NAMALWA (cell line): ENCODE measurements around the gene LFNG.

Experiments
- DNase-seq: peaks from one replicate; pipeline ENCODE4 v3.0.0-alpha.2; 2015; ENCODE audit warnings: low spot score

The LFNG gene

DNA sequence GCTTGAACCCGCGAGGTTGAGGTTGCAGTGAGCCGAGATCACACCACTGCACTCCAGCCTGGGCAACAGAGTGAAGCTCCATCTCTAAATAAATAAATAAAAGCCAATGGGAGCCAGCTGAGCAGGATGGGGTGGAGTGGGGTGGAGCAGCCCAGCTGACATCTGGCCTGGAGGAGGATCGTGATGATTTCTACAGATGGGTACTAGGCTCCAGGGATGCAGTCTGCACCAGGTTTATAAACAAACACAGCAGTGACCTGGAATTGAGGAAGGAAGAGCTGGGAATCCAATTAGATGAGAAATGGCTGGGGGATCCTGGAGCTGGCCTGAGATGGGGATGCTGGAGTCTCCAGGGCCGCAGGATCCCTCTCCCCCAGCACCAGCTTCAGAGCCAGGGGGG is 36.1 kb upstream of the LFNG start:
- DNase-seq = no peak

DNA sequence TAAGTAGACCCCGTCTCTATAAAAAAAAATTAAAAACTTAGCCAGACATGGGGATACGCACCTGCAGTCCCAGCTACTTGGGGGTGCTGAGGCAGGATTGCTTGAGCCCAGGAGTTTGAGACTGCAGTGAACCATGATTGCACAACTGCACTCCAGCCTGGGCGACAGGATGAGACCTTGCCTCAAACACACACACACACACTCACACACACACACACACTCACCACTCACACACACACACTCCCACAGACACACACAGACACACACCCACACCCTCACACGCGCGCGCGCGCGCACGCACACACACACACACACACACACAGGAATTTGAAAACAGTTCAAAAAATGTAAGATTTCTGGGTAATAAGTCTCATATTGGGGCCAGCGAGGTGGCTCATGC is 34.7 kb upstream of the LFNG start:
- DNase-seq = no peak

DNA sequence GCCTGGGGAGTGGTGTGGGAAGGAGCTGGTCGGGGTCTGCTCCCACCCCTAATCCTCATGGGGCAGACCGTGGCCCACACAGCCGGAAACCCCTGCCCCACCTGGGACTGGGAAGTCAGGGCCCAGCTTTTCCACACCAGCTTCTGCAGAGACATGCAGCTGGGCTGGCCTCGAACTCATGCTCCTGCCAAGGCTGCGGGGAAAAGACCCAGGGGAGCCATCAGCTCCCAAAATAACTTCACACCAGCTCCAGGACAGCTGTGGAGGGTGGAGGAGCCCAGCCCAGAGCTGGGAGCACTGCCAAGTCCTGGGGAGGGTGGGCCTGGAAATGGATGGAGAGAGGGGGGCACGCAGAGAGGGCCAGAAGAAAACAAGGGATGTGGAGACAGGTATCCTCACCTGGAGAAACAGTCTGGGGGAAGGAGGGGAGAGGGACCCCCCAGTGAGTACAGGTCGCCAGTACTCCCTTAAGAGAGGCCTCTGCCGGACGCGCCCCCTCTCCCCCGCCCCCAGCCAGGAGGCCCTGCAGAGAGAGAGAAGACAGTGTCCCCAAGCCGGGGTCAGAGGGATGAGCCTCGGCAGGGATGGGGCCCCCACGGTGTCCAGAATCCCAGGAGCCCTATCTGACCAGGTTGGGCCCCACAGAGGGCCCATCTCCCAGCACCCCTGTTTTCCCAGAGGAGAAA is 31.8 kb upstream of the LFNG start:
- no peak for DNase-seq

DNA sequence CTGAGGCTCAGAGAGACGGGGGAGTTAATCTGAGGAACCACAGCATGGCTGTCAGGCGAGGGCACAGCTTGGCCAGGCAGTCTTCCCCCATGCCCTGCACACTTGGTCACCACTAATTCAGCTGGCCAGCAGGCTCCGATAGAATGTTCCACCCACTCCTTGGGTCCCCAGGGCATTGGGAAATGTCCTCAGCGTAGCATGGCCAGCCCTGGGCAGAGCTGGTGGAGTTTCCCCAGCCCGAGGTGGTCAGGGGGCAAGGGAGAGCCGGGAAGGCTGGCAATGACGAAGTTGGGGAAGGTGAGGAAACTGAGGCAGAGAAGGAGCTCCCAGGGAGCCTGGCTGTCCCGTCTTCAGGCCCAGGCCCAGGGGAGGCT is 31.3 kb upstream of the LFNG start:
- no peak for DNase-seq

DNA sequence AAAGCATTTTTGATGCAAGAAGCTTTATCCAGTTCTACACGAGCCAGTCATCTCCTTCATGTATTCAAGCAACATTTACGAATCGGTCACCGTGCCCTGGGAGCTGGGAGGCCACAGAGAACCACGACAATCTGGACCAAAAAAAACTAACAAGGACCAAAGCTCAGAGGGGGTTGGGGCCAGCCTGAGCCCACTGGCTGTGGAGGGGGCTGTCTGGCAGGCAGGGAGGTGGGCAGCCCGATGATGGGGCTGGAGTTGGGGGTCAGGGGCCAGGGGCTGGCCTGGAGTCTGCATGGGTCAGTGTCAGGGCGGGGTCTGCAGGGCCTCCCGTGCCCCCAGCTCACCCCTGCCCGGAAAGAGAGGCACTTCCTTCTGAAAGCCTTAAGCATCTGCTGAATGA is 30.9 kb upstream of the LFNG start:
- no peak for DNase-seq

DNA sequence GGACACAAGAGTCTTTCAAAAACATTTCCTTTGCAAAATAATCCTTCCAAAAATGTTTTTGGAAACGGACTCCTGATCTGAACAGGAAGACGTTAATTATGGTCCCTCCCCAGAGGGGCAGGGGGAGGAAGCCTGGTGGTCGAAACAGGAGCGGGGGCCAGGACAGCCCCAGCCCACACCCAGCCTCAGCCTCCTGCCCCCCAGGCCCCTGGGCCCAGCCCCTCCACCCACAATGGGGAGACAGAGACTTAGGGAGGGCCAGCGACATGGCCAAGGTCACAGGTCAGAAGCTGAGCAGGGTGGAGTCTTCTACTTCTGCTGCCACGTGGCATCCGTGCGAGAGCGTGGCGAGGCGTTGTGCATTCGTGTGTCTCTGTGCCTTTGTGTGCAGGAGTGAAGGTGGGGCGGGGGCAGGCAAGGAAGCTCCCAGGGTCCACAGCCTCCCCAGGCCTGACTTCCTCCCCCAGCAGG is 29.4 kb upstream of the LFNG start:
- DNase-seq = no peak

DNA sequence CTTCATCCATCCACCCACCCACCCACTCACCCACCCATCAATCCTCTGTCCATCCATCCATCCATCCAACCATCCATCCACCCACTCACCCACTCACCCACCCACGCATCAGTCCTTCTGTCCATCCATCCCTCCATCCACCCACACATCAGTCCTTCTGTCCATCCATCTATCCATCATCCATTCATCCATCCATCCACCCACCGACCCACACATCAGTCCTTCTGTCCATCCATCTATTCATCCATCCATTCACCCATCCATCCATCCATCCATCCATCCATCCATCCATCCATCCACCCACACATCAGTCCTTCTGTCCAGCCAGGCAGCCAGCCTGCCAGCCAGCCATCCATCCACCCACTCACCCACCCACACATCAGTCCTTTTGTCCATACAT is 27.5 kb upstream of the LFNG start:
- DNase-seq = no peak

DNA sequence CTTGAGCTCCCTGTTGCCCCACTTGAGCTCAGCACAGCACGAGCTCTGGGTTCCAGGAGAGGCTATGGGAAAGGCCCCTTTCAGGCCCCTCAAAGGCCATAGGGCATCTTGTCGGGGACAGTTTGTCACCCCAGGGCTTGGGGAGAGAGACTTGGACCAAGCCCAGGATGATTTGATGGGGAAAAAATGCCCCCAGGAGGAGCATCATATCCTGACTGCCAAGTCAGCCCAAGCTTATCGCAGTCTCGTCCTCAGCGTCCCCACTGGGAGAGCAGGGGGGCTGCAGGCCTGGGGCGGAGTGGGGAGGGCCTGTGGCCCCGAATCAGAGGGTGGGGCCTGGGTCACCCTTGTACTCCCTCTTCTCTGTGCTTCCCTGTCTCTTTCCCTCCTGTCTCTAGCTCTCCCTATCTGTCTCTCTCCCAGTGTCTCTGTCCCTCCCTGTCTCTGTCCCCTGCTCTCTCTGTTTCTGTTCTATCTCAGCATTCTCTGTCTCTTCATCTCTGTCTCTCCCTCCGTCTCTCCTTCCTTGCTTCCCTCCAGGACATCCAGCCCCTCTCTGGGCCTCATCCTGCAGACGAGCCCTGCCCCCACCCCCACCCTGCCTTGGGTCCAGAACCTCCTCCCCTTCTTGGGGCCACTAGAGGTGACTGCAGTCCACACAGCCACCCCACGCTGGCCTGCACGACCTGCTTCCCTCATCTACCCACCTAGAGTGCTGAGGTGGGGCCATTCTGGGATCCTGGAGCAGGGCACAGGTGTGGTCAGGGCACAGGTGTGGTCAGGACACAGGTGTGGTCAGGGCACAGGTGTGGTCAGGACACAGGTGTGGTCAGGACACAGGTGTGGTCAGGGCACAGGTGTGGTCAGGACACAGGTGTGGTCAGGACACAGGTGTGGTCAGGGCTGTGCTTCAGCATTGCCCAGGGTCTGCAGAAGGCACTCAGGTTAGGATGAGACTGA is 26.1 kb upstream of the LFNG start:
- DNase-seq = no peak

DNA sequence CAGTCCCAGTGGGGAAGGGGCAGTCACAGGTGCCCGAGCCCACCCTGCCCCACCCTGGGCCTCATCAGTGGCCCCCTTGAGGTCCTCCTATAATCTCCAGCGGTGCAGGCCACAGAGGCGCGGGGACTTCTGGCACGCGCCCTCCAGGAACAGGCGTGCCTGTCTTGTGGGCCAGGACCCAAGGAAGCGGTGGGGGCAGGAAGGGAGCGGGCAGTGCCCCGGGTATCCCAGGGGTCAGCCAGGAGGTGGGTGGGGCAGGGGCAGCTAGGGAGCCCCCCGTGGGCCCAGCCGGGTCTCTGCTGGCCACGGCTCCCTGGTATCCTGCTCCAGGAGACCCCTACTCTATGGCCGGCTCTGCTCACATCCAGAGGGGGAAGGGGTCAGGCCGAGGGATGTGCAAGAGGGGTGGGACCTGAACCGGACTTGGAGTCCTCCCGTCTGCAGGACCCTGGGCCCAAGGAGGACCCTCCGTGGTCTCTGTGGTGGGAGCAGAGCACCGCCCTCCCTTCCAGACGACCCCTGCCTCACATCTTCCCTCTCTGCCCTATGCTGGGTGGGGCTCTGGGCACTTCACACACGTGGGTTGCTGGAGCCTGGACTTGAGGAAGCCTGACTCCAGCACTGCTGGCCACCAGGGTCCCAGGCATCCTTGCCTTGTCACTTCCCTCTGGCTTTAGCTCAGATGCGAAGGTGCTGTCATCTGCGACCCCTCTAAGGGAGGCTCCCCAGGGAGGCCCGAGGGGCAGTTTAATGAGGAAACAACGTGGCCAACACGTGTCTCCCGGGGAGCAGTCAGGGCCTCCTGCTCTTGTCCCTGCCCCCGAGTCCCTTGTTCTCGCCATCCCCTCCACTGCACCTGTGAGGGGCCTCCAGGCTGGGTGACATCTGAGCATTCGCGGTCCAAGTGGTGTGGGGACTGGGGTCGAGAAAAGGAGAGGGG is 25.1 kb upstream of the LFNG start:
- no peak for DNase-seq

DNA sequence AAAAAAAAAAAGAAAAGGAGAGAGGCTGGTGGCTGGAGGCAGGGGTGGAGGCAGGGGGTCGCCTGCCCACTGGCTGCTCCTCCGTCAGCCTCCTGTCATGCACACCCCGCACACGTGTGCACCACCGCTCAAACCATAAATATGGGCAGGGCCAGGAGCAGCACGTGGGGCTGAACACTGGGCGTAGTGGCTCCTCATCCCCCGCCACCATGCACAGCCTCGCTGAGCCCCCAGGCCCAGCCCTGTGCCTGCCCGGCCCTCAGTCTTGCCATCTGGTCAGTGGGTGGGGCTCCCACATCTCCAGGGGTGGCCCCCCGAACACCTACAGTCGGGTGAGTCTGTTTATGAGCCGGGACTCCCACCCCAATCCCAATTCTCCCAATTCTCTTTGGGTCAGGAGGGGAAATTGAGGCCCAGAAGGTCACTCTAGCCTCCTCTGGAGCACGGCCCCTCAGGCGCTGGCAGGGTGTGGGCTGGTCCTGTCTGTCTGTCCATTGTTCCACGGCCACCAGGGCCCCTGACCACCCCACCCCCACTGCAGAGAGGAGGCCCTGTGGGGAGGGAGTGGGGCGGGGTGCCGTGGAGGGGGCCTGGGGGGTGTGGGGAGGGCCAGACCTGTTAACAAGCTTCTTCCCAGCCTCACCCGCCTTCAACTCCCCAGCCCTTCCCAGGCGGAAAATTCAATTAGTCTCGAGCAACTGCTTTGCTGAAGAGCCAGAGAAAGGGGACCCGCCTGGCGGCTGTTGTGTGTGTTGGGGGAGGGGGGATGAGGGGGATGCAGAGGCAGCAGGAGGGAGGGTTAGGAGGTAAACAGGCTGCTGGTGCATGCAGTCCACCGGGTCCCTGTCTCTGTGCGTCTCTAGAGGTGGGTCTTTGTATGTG is 23.9 kb upstream of the LFNG start:
- no peak for DNase-seq

DNA sequence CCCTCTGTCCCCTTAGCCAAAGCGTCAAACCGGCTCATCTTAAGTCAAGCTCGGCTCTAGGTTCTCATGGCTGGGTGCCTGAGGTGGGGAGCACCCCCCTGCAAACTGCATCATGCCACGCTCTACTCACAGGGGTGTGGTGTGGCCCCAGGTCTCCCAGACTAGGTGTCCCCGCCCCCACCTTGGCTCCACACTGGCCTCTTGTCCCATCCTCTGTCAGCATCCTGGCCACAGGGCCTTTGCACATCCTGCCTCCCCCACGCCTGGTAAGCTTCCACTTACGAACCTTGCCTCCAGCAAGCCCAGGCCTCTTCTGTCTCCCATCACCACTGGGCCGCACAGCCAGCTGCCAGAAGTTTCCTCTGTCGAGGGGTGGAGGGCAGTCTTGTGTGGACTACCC is 23.2 kb upstream of the LFNG start:
- DNase-seq = no peak

DNA sequence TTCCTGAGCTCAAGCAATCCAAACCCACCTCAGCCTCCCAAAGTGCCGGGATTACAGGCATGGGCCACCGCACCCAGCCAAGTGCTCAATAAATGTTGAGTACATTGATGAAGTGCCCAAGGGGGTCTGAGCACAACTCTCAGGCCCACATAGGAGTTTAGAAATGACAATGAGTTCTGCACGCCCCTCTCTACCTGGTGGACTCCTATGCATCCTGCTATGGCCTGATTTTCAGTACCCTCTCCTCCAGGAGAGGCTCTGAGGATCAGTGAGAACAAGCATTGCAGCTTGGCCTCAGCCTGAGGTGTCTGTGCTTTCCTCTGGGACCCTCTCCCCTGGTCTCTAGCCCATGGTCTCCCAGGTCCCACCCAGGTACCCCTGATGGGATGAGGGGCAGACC is 22.5 kb upstream of the LFNG start:
- DNase-seq = no peak

DNA sequence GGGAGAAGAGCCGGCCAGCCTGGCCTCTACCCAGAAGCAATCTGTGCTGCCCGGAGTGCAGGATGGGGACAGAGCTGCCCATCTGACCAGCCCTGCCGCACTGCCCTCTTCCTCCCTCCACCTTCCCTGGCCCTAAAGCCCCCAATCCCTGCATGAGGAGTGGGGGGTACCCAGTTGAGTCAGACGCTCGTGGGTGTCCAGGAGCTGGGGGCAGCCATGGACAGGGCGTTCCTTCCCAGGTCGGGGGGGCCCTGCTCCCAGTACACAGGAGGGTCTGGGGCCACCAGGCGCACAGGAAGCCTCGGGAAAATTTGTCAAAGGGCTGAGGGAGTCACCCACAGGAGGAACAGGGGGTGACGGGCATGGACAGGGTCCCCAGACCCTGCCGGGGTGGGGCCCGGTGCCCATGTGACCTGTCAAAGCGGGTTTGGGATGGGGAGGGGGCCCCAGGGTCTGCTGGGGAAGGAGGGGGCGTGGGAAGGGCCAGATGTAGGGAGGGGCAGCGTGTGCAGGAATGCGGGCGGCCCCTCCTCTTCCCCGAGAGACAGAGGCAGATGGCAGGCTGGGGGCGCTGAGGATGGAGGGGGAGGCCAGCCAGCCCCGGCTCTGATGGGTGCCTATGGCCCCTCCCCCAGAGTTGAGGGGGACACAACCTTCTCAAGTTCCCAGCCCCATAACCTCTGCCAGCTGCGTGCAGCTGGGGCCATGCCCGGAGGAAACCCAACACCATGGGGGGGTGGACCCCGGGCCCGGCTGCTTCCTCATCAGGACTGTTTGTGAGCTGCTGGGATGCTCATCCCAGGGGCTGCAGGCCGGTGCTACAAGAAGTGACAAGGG is 21.9 kb upstream of the LFNG start:
- DNase-seq = no peak

DNA sequence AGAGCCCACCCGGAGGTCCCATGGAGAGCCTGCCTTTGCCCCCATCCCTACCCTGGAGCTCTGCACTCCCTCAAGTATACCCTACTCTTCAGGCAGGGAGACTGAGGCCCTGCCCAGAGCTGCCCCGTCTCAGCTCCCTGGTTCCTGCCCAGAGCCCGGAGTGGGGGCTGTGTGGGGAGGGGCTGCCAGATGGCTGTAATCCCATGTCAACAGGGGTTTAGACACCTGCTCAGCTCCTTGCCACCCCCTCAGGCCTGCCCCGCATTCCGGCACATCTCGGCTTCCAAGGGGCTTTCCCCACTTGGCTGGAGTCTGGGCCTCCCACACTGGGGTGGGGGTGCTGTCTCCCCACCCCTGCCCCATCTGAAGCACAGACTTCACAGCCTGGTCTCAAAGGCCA is 20.9 kb upstream of the LFNG start:
- no peak for DNase-seq

DNA sequence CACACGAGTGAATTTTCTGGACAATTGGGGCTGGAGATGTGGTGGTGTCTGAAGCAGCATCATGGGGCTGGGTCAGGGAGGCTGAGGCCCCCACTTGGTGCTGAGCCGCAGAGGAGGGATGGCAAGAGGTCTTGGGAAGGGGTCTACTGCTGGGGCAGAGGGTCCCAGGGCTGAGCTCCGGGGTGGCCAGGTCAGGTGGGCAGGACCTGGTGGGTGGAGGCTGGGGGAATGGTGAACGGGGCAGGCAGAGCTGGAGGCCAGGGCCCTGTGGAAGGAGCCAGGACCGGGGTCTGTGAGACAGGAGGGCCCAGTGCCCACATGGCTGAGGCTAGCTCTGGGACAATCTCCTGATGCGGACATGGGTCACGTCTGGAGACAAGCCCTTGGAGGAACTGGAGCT is 20.4 kb upstream of the LFNG start:
- no peak for DNase-seq

DNA sequence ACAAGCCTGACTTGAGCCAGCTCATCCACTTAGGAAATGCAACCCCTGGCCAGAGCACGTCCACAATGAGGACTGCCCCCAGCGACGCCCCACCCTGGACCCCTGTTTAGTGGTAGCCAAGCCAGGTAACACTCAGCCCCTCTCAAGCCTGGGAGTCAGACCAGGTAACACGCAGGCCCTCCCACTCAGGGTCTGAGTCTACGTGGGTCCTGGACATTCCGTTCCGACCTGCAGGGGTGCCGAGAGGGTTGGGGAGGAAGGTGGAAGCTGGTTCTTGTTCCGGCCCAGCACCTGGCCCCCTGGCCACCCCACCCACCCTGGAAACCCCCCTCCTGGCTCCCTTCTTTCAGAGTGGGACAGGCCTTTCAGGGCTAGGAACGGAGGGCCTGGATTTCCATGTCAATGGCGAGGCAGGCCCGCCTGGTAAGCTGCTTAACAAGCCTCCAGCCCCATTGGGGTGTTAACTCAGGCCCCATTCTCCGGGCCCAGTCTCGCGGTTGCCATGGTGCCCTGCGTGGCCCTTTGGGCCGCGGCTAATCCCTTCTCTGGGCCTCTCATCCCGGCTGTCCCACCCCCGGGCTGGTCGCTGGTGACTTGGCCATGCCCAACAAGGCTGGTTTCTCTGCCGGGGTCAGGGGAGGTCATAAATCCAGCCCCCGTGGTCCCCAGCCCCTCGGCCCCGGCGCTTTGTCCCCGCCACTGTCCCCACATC is 19.7 kb upstream of the LFNG start:
- DNase-seq = no peak

DNA sequence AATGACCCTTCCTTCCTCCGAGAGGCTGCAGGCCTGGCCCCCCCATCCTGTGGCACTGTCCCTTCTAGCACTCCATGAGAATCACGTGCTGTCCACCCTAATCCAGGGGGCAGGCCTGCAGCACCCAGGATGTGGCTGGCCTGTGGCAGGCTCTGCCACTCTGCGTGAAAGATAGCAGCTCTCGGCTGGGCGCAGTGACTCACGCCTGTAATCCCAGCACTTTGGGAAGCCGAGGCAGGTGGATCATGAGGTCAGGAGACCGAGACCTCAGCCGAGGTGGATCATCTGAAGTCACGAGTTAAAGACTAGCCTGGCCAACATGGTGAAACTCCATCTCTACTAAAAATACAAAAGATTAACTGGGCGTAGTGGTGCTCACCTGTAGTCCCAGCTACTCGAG is 18.9 kb upstream of the LFNG start:
- DNase-seq = no peak

DNA sequence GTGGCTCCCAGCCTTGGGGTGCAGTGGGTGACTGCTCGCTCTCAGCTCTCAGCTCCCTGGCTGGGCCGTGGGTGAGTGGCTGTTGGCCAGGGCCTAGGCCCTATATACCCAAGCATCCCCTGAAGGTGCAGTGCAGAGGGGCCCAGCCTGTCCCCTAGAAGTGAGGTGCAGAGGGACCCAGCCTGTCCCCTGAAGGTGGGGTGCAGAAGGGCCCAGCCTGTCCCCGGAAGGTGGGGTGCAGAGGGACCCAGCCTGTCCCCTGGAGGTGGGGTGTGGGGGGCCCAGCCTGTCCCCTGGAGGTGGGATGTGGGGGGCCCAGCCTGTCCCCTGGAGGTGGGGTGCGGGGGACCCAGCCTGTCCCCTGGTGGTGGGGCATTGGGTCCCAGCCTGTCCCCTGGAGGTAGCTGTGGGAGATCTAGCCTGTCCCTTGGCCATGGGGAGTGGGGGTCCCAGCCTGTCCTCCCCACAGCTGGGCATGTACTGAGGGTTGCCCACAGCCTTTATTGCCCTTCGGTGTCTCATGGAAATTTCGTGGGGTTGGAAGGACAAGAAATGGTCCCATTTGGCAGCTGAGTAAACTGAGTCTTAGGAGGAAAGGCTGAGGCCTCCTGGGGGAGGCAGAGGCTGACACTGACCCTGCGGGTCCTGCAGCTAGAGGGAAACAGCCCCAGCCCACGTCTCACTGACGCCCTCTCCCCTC is 17.5 kb upstream of the LFNG start:
- peak; percentile 24 for DNase-seq

DNA sequence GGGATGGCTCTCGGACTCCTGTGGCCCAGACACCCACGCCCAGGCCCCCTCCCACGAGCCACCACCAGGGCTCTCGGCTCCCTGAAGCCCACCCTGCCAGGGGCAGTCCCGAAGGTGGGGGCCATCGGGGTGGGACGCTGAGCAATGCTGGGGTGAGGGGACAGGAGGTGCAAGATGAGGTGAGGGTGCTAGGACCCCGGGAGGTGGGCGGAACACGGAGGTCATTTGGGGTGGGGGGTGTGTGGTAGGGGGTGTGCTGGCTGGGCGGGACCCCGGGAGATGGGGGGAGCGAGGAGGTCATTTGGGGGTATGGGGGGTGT is 17.0 kb upstream of the LFNG start:
- DNase-seq = no peak
